Mesenchymal stem cell (in vitro differentiated cells and primary cell): ENCODE results near the gene SULT1C4.

ENCODE experiments used
- DNase-seq: peaks from one replicate; pipeline ENCODE4 v3.0.0-alpha.2; 2013
- H2AFZ ChIP-seq: one replicate; pipeline ENCODE4 v1.6.1; 2013; ENCODE audit warnings: low read depth, mild to moderate bottlenecking, control low read depth, inconsistent platforms, low read length, moderate library complexity
- H2AK5ac ChIP-seq: 2 replicates; pipeline ENCODE4 v1.6.1; 2013; ENCODE audit warnings: low read length, moderate library complexity, mild to moderate bottlenecking, inconsistent platforms; ENCODE audit not compliant: severe bottlenecking
- H2BK120ac ChIP-seq: one replicate; pipeline ENCODE4 v1.6.1; 2013; ENCODE audit warnings: low read depth, mild to moderate bottlenecking, inconsistent platforms, low read length, moderate library complexity
- H2BK12ac ChIP-seq, 2 experiments: one replicate each; pipeline ENCODE4 v1.6.1; 2013; ENCODE audit warnings: inconsistent platforms in 2 of 2, low read length in 2 of 2, mild to moderate bottlenecking in 2 of 2, moderate library complexity in 2 of 2, control low read depth in 1 of 2
- H2BK15ac ChIP-seq: one replicate; pipeline ENCODE4 v1.6.1; 2013; ENCODE audit warnings: mild to moderate bottlenecking, low read depth, inconsistent platforms; ENCODE audit not compliant: poor library complexity, severe bottlenecking
- H2BK5ac ChIP-seq: 2 replicates; pipeline ENCODE4 v1.6.1; 2013; ENCODE audit warnings: low read depth, mild to moderate bottlenecking, low read length, control low read depth, inconsistent platforms; ENCODE audit not compliant: poor library complexity, severe bottlenecking
- H3K14ac ChIP-seq, 2 experiments: one replicate each; pipeline ENCODE4 v1.6.1; 2013; ENCODE audit warnings: inconsistent platforms in 2 of 2, low read length in 2 of 2, control low read depth in 1 of 2, mild to moderate bottlenecking in 1 of 2, moderate library complexity in 1 of 2
- H3K18ac ChIP-seq, 2 experiments: one replicate each; pipeline ENCODE4 v1.6.1; 2013; ENCODE audit warnings: inconsistent platforms in 2 of 2, low read length in 2 of 2, control low read depth in 1 of 2, low read depth in 1 of 2, mild to moderate bottlenecking in 1 of 2
- H3K23ac ChIP-seq, 2 experiments: one replicate each; pipeline ENCODE4 v1.6.1; 2013; ENCODE audit warnings: inconsistent platforms in 2 of 2, low read length in 2 of 2, mild to moderate bottlenecking in 2 of 2, moderate library complexity in 2 of 2, control low read depth in 1 of 2
- H3K27ac ChIP-seq: 2 replicates; pipeline ENCODE4 v1.5.1; 2013; ENCODE audit warnings: mild to moderate bottlenecking, moderate library complexity, low read length, control low read depth, inconsistent platforms; ENCODE audit not compliant: poor library complexity, severe bottlenecking
- H3K27me3 ChIP-seq, 2 experiments: 2 replicates each; pipeline versions ENCODE4 v1.6.1 to v1.7.0; 2013; ENCODE audit warnings: low read length in 2 of 2, mild to moderate bottlenecking in 2 of 2, moderate library complexity in 2 of 2, control low read depth in 1 of 2, inconsistent platforms in 1 of 2; ENCODE audit not compliant: control insufficient read depth in 1 of 2, insufficient read depth in 1 of 2
- H3K36me3 ChIP-seq, 2 experiments: 2 replicates each; pipeline versions ENCODE4 v1.6.1 to v1.7.0; 2013; ENCODE audit warnings: low read length in 2 of 2, control low read depth in 1 of 2, inconsistent platforms in 1 of 2, low read depth in 1 of 2, mild to moderate bottlenecking in 1 of 2; ENCODE audit not compliant: insufficient read depth in 2 of 2, control insufficient read depth in 1 of 2
- H3K4ac ChIP-seq, 2 experiments: one replicate each; pipeline ENCODE4 v1.6.1; 2013; ENCODE audit warnings: inconsistent platforms in 2 of 2, low read length in 2 of 2, mild to moderate bottlenecking in 2 of 2, moderate library complexity in 2 of 2, control low read depth in 1 of 2, low read depth in 1 of 2
- H3K4me1 ChIP-seq: 2 replicates; pipeline ENCODE4 v1.6.1; 2013; ENCODE audit warnings: low read depth, low read length, control low read depth; ENCODE audit not compliant: control insufficient read depth, insufficient read depth
- H3K4me2 ChIP-seq: 2 replicates; pipeline ENCODE4 v1.6.1; 2013; ENCODE audit warnings: low read length, mild to moderate bottlenecking, inconsistent platforms; ENCODE audit not compliant: poor library complexity, severe bottlenecking
- H3K4me3 ChIP-seq, 2 experiments: 2 replicates each; pipeline versions ENCODE4 v1.5.1 to v1.7.0; 2013; ENCODE audit warnings: low read length in 2 of 2, mild to moderate bottlenecking in 2 of 2, control low read depth in 1 of 2, low read depth in 1 of 2; ENCODE audit not compliant: insufficient read depth in 1 of 2
- H3K79me1 ChIP-seq: replicated peaks from 2 replicates; pipeline ENCODE4 v1.6.1; 2013; ENCODE audit warnings: mild to moderate bottlenecking, control low read depth, low read length, inconsistent platforms; ENCODE audit not compliant: poor library complexity, severe bottlenecking
- H3K9ac ChIP-seq: 2 replicates; pipeline ENCODE4 v1.7.0; 2013; ENCODE audit warnings: mild to moderate bottlenecking, low read length, moderate library complexity
- H3K9me3 ChIP-seq: 2 replicates; pipeline ENCODE4 v1.7.0; 2013; ENCODE audit warnings: mild to moderate bottlenecking, low read length; ENCODE audit not compliant: control insufficient read depth
- H4K8ac ChIP-seq: one replicate; pipeline ENCODE4 v1.6.1; 2013; ENCODE audit warnings: inconsistent platforms, mild to moderate bottlenecking, low read length, moderate library complexity
- H4K91ac ChIP-seq: one replicate; pipeline ENCODE4 v1.6.1; 2013; ENCODE audit warnings: mild to moderate bottlenecking, low read length, inconsistent platforms
- WGBS: methylation state at CpG from one replicate; pipeline ENCODE4 v1.1.7; 2013; ENCODE audit warnings: mixed read lengths; 5-methylcytosine and 5-hydroxymethylcytosine counted together

Gene SULT1C4

GRCh38 chr2:108417254-108417653 is 39.5 kb downstream of the SULT1C4 start:
- Histone ChIP-seq H2AFZ (no peak overlapping the region), H3K9ac (no peak overlapping the region), H3K4me1 (peaks cover 2% of the 10 kb centered on the region), H3K9me3 (no peaks in the 10 kb centered on the region), H2BK120ac (no peak overlapping the region), H3K4ac (no peak overlapping the region), H3K27ac (no peak overlapping the region), H2BK12ac (peak overlapping the region in 1 of 2 experiments; percentile 10), H3K14ac (no peak overlapping the region), H3K23ac (no peak overlapping the region), H3K36me3 (no peaks in the 10 kb centered on the region), H2BK15ac (no peak overlapping the region), H4K8ac (no peak overlapping the region), H3K79me1 (peaks cover 2% of the 10 kb centered on the region), H3K4me2 (no peak overlapping the region), H3K4me3 (no peak overlapping the region), H4K91ac (no peak overlapping the region), H3K18ac (no peak overlapping the region), H2BK5ac (no peak overlapping the region), H2AK5ac (peak overlapping the region; percentile 61), H3K27me3 (peaks cover 0 to 17% of the 10 kb centered on the region in 2 experiments)
- no peak for DNase-seq
- 66% methylated on average over 2 of the region's 2 CpGs for WGBS

GRCh38 chr2:108418416-108418815 is 40.7 kb downstream of the SULT1C4 start:
- Histone ChIP-seq H2BK12ac (no peak overlapping the region), H2BK5ac (no peak overlapping the region), H3K4ac (no peak overlapping the region), H4K91ac (no peak overlapping the region), H3K9me3 (no peaks in the 10 kb centered on the region), H3K79me1 (peaks cover 2% of the 10 kb centered on the region), H3K23ac (no peak overlapping the region), H3K27me3 (peaks cover 0 to 29% of the 10 kb centered on the region in 2 experiments), H3K4me1 (peaks cover 1% of the 10 kb centered on the region), H3K9ac (no peak overlapping the region), H4K8ac (no peak overlapping the region), H3K4me2 (no peak overlapping the region), H3K4me3 (no peak overlapping the region), H3K18ac (no peak overlapping the region), H3K36me3 (no peaks in the 10 kb centered on the region), H2AK5ac (no peak overlapping the region), H2BK15ac (no peak overlapping the region), H2AFZ (no peak overlapping the region), H3K14ac (no peak overlapping the region), H3K27ac (no peak overlapping the region), H2BK120ac (no peak overlapping the region)
- no peak for DNase-seq
- WGBS = 91% methylated on average over 3 of the region's 4 CpGs

- Histone ChIP-seq H4K8ac (no peak overlapping the region), H2BK120ac (no peak overlapping the region), H2BK5ac (no peak overlapping the region), H3K4ac (no peak overlapping the region), H3K27me3 (peaks cover 0 to 59% of the 10 kb centered on the region in 2 experiments), H2BK12ac (no peak overlapping the region), H3K14ac (no peak overlapping the region), H3K4me3 (no peak overlapping the region), H3K36me3 (no peaks in the 10 kb centered on the region), H3K9ac (no peak overlapping the region), H3K18ac (no peak overlapping the region), H3K27ac (no peak overlapping the region), H3K4me2 (no peak overlapping the region), H2AK5ac (no peak overlapping the region), H3K4me1 (no peaks in the 10 kb centered on the region), H2BK15ac (no peak overlapping the region), H3K23ac (no peak overlapping the region), H3K79me1 (no peaks in the 10 kb centered on the region), H2AFZ (no peak overlapping the region), H3K9me3 (no peaks in the 10 kb centered on the region), H4K91ac (no peak overlapping the region)
- DNase-seq = no peak
- WGBS = 91% methylated on average over 1 of the region's 1 CpG
Measured at GRCh38 chr2:108423067-108423466, 45.3 kb downstream of the SULT1C4 start.

- no peak overlapping the region for H3K4me2 ChIP-seq
- H4K8ac ChIP-seq = no peak overlapping the region
- peaks cover 0 to 59% of the 10 kb centered on the region in 2 experiments for H3K27me3 ChIP-seq
- no peak overlapping the region for H3K18ac ChIP-seq
- no peaks in the 10 kb centered on the region for H3K9me3 ChIP-seq
- H3K4me1 ChIP-seq = no peaks in the 10 kb centered on the region
- no peak overlapping the region for H3K4me3 ChIP-seq
- H3K14ac ChIP-seq = no peak overlapping the region
- H2AFZ ChIP-seq = no peak overlapping the region
- H4K91ac ChIP-seq = no peak overlapping the region
- no peak overlapping the region for H3K4ac ChIP-seq
- 91% methylated on average over 8 of the region's 8 CpGs for WGBS
- H3K23ac ChIP-seq = no peak overlapping the region
- no peak overlapping the region for H2BK12ac ChIP-seq
- no peak overlapping the region for H2BK15ac ChIP-seq
- H3K79me1 ChIP-seq = no peaks in the 10 kb centered on the region
- no peaks in the 10 kb centered on the region for H3K36me3 ChIP-seq
- H2BK120ac ChIP-seq = no peak overlapping the region
- no peak for DNase-seq
- no peak overlapping the region for H2BK5ac ChIP-seq
- H3K27ac ChIP-seq = no peak overlapping the region
- H3K9ac ChIP-seq = no peak overlapping the region
- no peak overlapping the region for H2AK5ac ChIP-seq
Measured at GRCh38 chr2:108423502-108424251, 45.9 kb downstream of the SULT1C4 start.
